Osteoblast (primary cell): ENCODE measurements around the gene JMJD1C. TPM values are rescaled to one million over a fixed set of nuclear protein-coding genes. Genes with fewer than 3 reads are reported as not detected.
A peak's percentile ranks its signal among the peaks of the same experiment; 100 is the strongest.

Experiments used
- DNase-seq: peaks from one replicate; pipeline ENCODE4 v3.0.0; 2011; ENCODE audit warnings: low spot score, mixed read lengths; ENCODE audit not compliant: insufficient read length; ENCODE audit errors: missing footprints
- H2AFZ ChIP-seq: 2 replicates; pipeline ENCODE4 v1.6.0; 2011; ENCODE audit warnings: mild to moderate bottlenecking, low read length
- H3K27ac ChIP-seq: 2 replicates; pipeline ENCODE4 v1.5.1; 2011; ENCODE audit warnings: mild to moderate bottlenecking, low read depth, low read length, moderate library complexity
- H3K27me3 ChIP-seq: 2 replicates; pipeline ENCODE4 v1.6.0; 2012; ENCODE audit warnings: mild to moderate bottlenecking, control low read depth, inconsistent platforms, low read length, moderate library complexity; ENCODE audit not compliant: insufficient read depth
- H3K36me3 ChIP-seq: 2 replicates; pipeline ENCODE4 v1.5.1; 2011; ENCODE audit warnings: mild to moderate bottlenecking, low read length, control low read depth, moderate library complexity; ENCODE audit not compliant: insufficient read depth
- H3K4me1 ChIP-seq: 2 replicates; pipeline ENCODE4 v1.5.1; 2011; ENCODE audit warnings: mild to moderate bottlenecking, low read length, control low read depth, moderate library complexity; ENCODE audit not compliant: insufficient read depth
- H3K4me2 ChIP-seq: 2 replicates; pipeline ENCODE4 v1.6.0; 2011; ENCODE audit warnings: mild to moderate bottlenecking, low read length; ENCODE audit not compliant: insufficient read depth
- H3K4me3 ChIP-seq: fragments of 200-600 bp; sonication (generic); 3 replicates; pipeline ENCODE4 v1.5.1; 2012; ENCODE audit warnings: mild to moderate bottlenecking, low read length, inconsistent platforms; ENCODE audit not compliant: insufficient read depth
- H3K79me2 ChIP-seq: 2 replicates; pipeline ENCODE4 v1.6.0; 2012; ENCODE audit warnings: mild to moderate bottlenecking, low read length, control low read depth, inconsistent platforms; ENCODE audit not compliant: insufficient read depth
- H3K9me3 ChIP-seq: 2 replicates; pipeline ENCODE4 v1.5.1; 2011; ENCODE audit warnings: low read depth, low read length, control low read depth
- H4K20me1 ChIP-seq: 2 replicates; pipeline ENCODE4 v1.6.0; 2012; ENCODE audit warnings: mild to moderate bottlenecking, low read length, control low read depth; ENCODE audit not compliant: insufficient read depth
- CTCF ChIP-seq: IDR thresholded peaks from 2 replicates; pipeline ENCODE4 v1.5.1; 2011; ENCODE audit warnings: mild to moderate bottlenecking, low read depth, low read length, moderate library complexity; ENCODE audit errors: extremely low read depth
- total RNA-seq: library from RNA; depleted of rRNA; stranded (reverse); fragments of >200 nt; gene quantifications from 2 replicates; pipeline ENCODE4 v1.2.3, GENCODE V29; 2012

Gene JMJD1C
- total RNA-seq, 1 donor, result 92.6 TPM

- H3K27me3 ChIP-seq, result no peaks in the 10 kb centered on the region
- H2AFZ ChIP-seq, result no peak overlapping the region
- no peaks in the 10 kb centered on the region for H3K36me3 ChIP-seq
- no peaks in the 10 kb centered on the region for H4K20me1 ChIP-seq
- peak overlapping the region; percentile 75 for H3K4me3 ChIP-seq
- peak; percentile 40 for TF ChIP-seq CTCF
- peak; percentile 79 for DNase-seq
- H3K4me2 ChIP-seq, result peak overlapping the region; percentile 90
- H3K79me2 ChIP-seq, result peaks cover 79% of the 10 kb centered on the region
- H3K4me1 ChIP-seq, result peaks cover 22% of the 10 kb centered on the region
- peak overlapping the region; percentile 96 for H3K27ac ChIP-seq
- H3K9me3 ChIP-seq, result no peaks in the 10 kb centered on the region
Observed at GRCh38 chr10:63268798-63269503, 196.8 kb downstream of the JMJD1C start.

- Histone ChIP-seq H3K27me3 (no peaks in the 10 kb centered on the region), H3K27ac (peak overlapping the region; percentile 96), H4K20me1 (no peaks in the 10 kb centered on the region), H2AFZ (no peak overlapping the region), H3K4me3 (peak overlapping the region; percentile 75), H3K9me3 (no peaks in the 10 kb centered on the region), H3K36me3 (no peaks in the 10 kb centered on the region), H3K4me1 (peaks cover 22% of the 10 kb centered on the region), H3K4me2 (peak overlapping the region; percentile 90), H3K79me2 (peaks cover 79% of the 10 kb centered on the region)
- DNase-seq, result no peak
- no peak for TF ChIP-seq CTCF
Observed at GRCh38 chr10:63268149-63268797, 197.5 kb downstream of the JMJD1C start.

- DNase-seq, result peak; percentile 42
- Histone ChIP-seq H3K4me1 (peaks cover 22% of the 10 kb centered on the region), H3K4me3 (peak overlapping the region; percentile 75), H3K9me3 (no peaks in the 10 kb centered on the region), H3K36me3 (no peaks in the 10 kb centered on the region), H3K27me3 (no peaks in the 10 kb centered on the region), H4K20me1 (no peaks in the 10 kb centered on the region), H3K27ac (peak overlapping the region; percentile 96), H3K79me2 (peaks cover 79% of the 10 kb centered on the region), H2AFZ (no peak overlapping the region), H3K4me2 (peak overlapping the region; percentile 90)
- no peak for TF ChIP-seq CTCF
Observed at GRCh38 chr10:63267414-63268148, 198.2 kb downstream of the JMJD1C start.
